ENCODE data around the gene SARM1.

SARM1 gene

GRCh38 chr17:28426081-28426519 lies 54.6 kb downstream of the SARM1 start:
- peak; percentile 27; the same call in 1 of the 2 replicates for TF ChIP-seq RAD21 (IDR thresholded peaks at IDR 0.05; ENCODE audit: low read depth)
- TF ChIP-seq, protein P1, sequence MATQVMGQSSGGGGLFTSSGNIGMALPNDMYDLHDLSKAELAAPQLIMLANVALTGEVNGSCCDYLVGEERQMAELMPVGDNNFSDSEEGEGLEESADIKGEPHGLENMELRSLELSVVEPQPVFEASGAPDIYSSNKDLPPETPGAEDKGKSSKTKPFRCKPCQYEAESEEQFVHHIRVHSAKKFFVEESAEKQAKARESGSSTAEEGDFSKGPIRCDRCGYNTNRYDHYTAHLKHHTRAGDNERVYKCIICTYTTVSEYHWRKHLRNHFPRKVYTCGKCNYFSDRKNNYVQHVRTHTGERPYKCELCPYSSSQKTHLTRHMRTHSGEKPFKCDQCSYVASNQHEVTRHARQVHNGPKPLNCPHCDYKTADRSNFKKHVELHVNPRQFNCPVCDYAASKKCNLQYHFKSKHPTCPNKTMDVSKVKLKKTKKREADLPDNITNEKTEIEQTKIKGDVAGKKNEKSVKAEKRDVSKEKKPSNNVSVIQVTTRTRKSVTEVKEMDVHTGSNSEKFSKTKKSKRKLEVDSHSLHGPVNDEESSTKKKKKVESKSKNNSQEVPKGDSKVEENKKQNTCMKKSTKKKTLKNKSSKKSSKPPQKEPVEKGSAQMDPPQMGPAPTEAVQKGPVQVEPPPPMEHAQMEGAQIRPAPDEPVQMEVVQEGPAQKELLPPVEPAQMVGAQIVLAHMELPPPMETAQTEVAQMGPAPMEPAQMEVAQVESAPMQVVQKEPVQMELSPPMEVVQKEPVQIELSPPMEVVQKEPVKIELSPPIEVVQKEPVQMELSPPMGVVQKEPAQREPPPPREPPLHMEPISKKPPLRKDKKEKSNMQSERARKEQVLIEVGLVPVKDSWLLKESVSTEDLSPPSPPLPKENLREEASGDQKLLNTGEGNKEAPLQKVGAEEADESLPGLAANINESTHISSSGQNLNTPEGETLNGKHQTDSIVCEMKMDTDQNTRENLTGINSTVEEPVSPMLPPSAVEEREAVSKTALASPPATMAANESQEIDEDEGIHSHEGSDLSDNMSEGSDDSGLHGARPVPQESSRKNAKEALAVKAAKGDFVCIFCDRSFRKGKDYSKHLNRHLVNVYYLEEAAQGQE (IDR thresholded peaks at IDR 0.05; ENCODE audit: low read depth): no peak

DNA sequence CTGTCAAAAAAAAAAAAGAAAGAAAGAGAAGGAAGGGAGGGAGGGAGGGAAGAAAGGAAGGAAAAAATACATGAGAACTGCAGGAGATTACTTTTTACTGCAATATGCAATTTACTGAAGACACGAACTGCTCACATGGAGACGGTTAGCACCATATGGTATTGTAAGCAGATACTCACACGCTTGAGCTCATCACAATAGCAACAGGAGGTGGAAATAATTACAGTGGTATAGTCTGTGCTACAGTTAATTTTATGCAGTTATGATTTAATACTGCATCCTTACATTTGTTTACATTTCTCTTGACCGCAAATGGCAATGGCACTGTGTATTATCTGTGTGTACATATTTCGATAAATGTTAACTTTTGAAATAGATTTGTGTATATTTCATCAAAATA lies 55.9 kb downstream of the SARM1 start:
- no peak for TF ChIP-seq FOXM1 (IDR thresholded peaks at IDR 0.05; ENCODE audit: borderline replicate concordance, low read depth)
- TF ChIP-seq EP300 (IDR thresholded peaks at IDR 0.05; ENCODE audit: borderline replicate concordance): no peak
- no peak for TF ChIP-seq TAF1 (IDR thresholded peaks at IDR 0.05; ENCODE audit: low read depth)
- TF ChIP-seq CEBPB (IDR thresholded peaks at IDR 0.05): no peak
- no peak for TF ChIP-seq ZBTB7A (IDR thresholded peaks at IDR 0.05; ENCODE audit: low read depth)
- TF ChIP-seq, protein P2, sequence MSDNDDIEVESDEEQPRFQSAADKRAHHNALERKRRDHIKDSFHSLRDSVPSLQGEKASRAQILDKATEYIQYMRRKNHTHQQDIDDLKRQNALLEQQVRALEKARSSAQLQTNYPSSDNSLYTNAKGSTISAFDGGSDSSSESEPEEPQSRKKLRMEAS (IDR thresholded peaks at IDR 0.05): no peak
- TF ChIP-seq EGR1 (IDR thresholded peaks at IDR 0.05): no peak
- TF ChIP-seq CREB1 (IDR thresholded peaks at IDR 0.05; ENCODE audit: low read depth): no peak
- TF ChIP-seq YY1 (IDR thresholded peaks at IDR 0.05; ENCODE audit: low read depth): no peak
- TF ChIP-seq, protein P3, sequence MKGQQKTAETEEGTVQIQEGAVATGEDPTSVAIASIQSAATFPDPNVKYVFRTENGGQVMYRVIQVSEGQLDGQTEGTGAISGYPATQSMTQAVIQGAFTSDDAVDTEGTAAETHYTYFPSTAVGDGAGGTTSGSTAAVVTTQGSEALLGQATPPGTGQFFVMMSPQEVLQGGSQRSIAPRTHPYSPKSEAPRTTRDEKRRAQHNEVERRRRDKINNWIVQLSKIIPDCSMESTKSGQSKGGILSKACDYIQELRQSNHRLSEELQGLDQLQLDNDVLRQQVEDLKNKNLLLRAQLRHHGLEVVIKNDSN (IDR thresholded peaks at IDR 0.05): no peak
- TF ChIP-seq, protein P1 (IDR thresholded peaks at IDR 0.05; ENCODE audit: low read depth): no peak
- TF ChIP-seq NFIC (IDR thresholded peaks at IDR 0.05): no peak
- no peak for TF ChIP-seq TCF12 (IDR thresholded peaks at IDR 0.05; ENCODE audit: low read depth)
- no peak for TF ChIP-seq TEAD4 (IDR thresholded peaks at IDR 0.05)
- TF ChIP-seq RAD21 (IDR thresholded peaks at IDR 0.05; ENCODE audit: low read depth): no peak

GRCh38 chr17:28433721-28434120 lies 62.2 kb downstream of the SARM1 start:
- TF ChIP-seq TAF1 (IDR thresholded peaks at IDR 0.05; ENCODE audit: low read depth) (no peak), FOXM1 (IDR thresholded peaks at IDR 0.05; ENCODE audit: borderline replicate concordance, low read depth) (no peak), CREB1 (IDR thresholded peaks at IDR 0.05; ENCODE audit: low read depth) (no peak), NFIC (IDR thresholded peaks at IDR 0.05) (no peak), CEBPB (IDR thresholded peaks at IDR 0.05) (no peak), TEAD4 (IDR thresholded peaks at IDR 0.05) (no peak), YY1 (IDR thresholded peaks at IDR 0.05; ENCODE audit: low read depth) (no peak), RAD21 (IDR thresholded peaks at IDR 0.05; ENCODE audit: low read depth) (no peak)
- TF ChIP-seq, protein P3 (IDR thresholded peaks at IDR 0.05): no peak

GRCh38 chr17:28443901-28444638 lies 72.6 kb downstream of the SARM1 start:
- TF ChIP-seq EGR1 (IDR thresholded peaks at IDR 0.05) (no peak), RAD21 (IDR thresholded peaks at IDR 0.05; ENCODE audit: low read depth) (no peak), EP300 (IDR thresholded peaks at IDR 0.05; ENCODE audit: borderline replicate concordance) (no peak), YY1 (IDR thresholded peaks at IDR 0.05; ENCODE audit: low read depth) (no peak), CEBPB (IDR thresholded peaks at IDR 0.05) (no peak), CREB1 (IDR thresholded peaks at IDR 0.05; ENCODE audit: low read depth) (no peak), NFIC (IDR thresholded peaks at IDR 0.05) (no peak), TCF12 (IDR thresholded peaks at IDR 0.05; ENCODE audit: low read depth) (no peak), FOXM1 (IDR thresholded peaks at IDR 0.05; ENCODE audit: borderline replicate concordance, low read depth) (no peak), TEAD4 (IDR thresholded peaks at IDR 0.05) (no peak), TAF1 (IDR thresholded peaks at IDR 0.05; ENCODE audit: low read depth) (no peak), ZBTB7A (IDR thresholded peaks at IDR 0.05; ENCODE audit: low read depth) (no peak)
- TF ChIP-seq, protein P2 (IDR thresholded peaks at IDR 0.05): no peak
- TF ChIP-seq, protein P1 (IDR thresholded peaks at IDR 0.05; ENCODE audit: low read depth): no peak
- TF ChIP-seq, protein P3 (IDR thresholded peaks at IDR 0.05): no peak
